OCI-M2 (cell line): ENCODE results near the gene PCMTD2.
"Not testable (repeated sequence)": the region's sequence is repeated elsewhere in the genome, so short reads cannot be mapped to it uniquely, and the experiment has no call there.

Source experiments
- DNase-seq: peaks from one replicate; lab custom pipeline; 2025; ENCODE audit not compliant: unreplicated experiment; lab: John Stamatoyannopoulos, UW

Gene PCMTD2

DNA sequence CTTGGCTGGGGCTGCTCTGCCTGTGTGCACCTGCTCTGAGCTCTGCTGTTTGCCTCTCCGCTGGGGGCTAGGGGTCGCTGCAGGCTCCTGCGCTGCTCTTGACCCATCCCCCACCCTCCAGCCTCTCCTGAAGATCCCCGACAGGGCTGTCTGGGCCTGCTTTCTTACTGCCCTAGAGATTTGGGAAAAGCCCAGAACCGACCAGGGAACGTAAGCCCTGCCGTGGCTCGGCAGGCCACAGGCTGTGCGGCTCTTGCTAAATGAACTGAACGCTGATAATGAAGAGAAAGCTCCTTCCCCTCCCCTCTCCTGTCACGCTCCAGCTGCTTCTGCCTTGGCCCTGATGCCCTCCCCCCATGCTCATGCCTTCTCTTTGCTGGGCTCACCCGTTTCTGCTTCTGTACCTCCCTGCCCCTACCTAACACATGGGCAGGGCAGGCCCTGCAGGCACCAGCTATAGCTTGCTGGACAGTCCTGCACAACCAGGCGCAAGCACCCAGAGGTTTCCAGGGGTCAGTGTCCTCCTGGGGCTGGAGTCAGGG lies 32.0 kb upstream of the PCMTD2 start:
- no peak for DNase-seq

DNA sequence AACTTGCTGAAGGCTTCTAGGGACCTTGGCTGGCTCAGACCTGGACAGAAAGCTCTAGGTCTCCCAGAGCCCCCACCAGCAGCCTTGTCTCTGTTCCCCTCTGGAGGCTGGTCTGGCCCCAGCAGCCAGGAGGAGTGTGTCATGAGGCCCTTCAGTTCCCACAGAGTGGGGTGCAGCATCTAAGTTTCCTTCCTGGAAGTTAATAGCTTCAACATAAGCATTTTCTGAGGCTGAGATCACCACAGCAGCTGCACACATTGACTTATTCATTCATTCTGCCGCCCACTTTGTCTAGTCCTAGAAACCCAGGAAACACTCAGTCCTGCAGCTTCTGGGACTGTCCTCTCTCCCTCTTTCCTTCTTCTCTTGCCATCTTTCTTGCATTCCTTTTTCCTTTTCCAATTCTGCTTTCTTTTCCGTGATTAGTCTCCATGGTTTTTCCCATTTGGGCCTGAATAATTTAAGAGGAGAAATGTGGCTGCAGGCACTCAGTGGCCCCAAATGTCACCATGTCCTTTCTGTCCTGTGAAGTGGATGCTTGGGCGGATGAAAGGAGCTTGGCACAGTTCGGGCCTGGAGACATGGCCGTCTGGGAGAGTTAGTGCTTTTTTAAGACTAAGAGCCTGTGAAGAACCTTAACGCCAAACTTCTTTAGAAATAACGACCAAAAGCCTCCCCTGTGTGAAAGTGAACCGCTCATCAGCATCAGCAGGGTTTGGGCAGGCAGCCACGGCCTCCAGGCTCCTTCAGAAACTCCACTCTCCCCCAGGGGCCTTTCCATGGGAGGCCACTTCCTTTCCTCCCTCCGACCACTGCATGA lies 31.0 kb upstream of the PCMTD2 start:
- no peak for DNase-seq

DNA sequence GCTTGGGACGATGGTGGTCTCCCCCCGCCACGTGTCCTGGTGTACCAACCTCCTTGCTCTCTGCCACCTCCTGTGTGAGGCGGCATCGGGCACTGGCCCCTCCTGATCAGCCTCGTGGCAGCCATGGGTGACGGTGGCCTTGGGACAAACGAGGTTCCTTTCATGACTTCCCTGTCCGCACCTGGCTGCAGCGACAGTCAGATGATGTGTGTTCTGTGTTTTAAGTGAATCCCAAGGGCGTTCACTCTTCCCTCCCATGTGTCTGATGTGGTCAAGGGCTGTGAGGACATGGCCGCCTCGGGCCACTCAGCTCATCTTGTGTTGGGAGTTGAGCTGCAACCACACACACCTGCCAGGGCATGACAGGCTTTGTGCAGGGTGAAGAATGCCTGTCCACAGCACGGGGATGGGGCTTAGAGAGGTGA lies 30.4 kb upstream of the PCMTD2 start:
- no peak for DNase-seq

DNA sequence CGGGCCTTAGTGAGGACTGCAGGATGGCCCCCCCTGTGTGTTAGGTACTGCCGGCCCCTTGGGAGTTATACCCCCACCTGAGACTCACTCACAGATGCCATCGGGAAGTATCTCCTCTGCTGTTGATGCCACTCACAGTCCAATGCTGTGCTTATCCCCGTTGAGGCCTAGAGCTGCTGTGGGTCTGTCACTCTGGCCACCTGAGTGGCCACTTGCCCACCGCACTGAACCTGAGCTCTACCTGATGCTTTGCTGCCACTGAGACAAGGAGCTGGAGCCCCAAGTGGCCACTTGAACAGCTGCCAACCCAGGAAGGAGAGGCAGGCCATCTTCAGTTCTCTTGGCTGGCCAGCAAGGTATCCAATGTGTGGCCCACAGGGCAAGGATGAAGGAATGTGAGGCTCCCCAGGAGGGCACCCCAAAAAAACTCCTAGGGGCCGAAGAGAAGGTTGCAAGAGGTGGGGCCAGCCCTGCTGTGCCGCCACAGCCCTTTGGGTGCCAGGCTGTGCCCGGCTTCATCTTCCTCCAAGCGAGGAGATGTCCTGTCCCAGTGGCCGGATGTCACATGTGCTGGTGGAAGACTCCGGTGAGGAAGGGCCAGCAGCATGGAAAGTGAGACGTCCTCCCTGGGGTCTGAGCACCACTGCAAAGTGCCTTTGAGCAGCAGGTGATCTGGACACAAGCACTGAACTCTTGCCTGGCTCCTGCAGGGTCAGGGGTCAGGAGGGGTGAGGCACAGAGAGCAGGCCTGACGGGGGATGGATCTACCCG lies 29.5 kb upstream of the PCMTD2 start:
- no peak for DNase-seq

DNA sequence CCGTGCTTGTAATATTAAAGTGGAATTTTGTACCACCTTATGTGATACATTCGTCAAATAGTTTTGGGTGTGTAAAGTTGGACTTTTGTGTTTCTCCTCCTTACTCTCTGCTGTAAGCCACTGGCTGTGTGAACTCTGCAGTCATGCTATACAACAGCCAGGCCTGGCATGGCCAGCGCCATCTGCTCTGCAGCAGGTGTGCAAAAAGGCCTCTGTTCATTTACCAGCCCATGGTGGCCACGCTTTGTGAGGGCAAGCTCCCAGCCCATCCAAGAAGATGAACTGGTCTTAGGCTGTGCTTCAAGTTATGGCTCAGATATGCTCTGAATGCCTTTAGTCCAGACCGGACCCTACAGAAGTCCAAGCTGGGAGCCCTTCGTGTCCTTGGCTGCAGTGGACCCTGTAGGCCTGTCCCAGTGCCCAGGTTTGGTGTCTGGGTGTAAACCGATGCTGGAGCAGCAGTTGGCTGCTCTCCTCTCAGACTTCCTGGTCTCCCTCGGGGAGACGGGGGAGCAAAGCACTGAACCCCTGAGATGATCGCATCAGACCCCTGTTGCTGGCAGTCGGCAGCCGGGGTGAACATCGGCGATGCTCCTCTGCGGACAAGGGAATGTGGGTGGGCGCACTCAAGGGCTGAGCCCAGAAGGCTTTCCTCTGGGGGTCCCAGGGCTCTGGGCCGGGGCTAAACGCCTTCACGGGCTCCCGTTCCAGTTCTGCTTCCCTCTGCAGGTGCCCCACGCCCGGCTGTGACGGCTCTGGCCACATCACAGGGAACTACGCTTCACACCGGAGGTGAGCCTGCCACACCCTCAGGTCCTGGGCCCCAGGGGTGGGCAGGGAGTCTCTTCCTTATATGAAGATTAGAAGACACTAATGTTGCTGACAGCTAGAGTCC lies 28.6 kb upstream of the PCMTD2 start:
- no peak for DNase-seq

DNA sequence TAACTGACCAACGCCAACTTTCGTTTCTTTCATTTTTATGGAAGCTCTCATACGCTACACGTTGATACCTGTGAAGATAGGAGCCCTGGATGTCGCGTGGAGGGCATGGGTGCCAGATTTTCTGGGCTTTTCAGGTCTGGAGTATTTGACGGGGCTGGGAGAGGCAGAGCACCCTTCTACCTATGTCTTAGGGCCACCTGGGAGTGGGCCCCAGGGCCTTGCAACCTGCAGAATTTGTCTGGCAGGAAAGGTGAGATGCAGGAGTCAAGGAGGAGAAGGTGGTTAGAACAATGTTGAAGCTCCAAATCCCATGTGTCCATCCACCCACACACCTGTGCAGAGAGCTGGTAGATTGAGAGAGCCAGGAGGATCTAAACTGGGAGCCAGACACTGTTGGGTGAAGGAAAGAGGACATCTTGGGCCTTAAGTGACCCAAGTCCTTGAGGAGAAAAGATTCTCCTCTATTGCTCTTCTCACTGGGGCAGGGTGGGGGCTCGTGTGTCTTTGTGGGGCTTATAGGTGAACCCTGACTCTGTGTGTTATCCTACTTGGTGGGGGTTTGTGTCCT lies 27.4 kb upstream of the PCMTD2 start:
- DNase-seq: no peak

DNA sequence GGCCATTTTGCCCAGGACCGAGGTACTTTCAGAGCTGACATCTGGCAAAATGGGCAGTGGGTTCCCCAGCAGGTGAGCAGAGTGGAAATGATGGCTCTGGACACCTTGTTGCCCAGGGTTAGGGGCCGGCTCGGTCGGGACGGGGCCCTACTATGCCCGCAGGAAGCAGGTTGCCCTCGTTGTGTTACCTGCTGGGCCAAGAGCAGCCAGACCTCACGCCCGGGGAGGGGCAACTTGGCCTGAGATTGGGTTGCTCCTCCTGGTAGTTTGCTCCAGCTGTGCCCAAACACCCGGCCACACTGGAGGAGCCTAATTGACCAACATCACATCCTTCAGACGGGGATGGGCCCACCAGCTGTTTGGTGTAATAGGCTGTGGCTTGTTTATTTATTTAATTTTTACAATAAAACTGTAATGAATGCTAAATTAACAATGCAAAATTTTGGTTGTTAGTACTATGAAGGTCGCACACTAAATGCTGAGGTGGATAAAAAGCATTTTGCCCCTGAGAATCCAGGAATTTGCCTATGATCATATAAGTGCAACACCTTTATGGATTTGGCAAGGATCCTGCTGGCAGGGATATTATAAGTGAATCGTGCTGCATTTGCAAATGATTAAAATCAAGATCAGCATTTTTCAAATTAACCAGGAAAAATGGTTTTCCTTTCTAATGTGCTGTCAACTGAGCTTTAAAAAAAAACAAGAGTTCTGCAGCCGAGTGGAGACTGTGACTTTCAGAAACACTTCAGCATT lies 26.6 kb upstream of the PCMTD2 start:
- no peak for DNase-seq

DNA sequence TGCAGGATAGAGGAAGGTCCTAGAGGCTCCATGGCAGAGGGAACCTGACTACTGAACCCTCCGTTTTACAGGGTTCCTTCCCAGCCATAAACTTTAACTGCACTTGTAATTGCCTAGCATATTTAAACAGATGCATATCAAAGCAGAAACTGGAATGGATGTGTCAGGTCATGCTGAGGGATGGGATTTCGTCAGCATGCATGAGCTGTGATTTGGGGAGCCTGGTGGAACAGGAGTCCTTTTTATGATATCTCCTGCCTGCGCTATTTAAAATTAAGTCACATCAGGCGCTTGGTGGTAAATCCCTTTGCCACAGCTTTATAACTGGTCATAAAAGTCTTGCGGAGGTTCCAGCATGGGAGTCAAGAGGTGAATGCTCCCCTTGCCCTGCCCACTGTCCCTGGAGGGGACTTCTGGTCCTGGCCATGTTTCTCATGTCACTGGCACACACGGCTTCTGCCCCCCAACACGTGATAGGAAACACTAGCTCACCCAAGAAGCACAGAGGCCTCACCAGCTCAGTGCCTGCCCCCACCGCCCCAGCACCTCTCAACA lies 26.0 kb upstream of the PCMTD2 start:
- DNase-seq: no peak

DNA sequence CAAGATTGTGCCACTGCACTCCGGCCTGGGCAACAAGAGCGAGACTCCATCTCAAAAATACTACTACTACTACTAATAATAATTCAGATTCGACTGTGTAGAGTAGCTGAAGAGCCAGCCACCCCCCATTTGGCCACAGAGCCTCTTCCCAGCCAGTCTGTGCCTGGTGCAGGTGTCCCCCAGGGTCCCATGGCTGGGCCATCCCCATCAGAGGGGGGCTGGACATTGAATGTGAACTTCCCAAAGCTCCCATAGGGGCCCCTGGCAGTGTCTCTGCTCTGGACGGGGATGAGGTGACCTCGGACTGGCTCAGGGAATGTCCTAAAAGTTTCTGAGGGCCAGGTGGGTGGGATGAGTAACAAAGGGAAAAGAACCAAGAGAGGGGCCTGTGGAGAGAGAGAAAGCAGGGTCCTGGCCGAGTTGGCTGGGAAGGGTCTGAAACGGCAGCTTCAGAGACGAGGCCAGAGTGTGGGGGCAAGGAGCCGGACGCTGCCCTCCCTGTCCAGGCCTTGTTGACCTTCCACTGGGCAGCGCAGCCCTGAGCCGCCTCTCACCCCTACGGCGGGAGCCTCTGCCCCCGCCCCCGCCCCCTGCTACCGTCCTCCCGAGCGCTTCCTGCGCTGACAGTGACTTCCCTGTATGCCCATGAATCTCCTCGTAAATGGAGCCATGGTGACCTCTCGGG lies 24.9 kb upstream of the PCMTD2 start:
- no peak for DNase-seq

DNA sequence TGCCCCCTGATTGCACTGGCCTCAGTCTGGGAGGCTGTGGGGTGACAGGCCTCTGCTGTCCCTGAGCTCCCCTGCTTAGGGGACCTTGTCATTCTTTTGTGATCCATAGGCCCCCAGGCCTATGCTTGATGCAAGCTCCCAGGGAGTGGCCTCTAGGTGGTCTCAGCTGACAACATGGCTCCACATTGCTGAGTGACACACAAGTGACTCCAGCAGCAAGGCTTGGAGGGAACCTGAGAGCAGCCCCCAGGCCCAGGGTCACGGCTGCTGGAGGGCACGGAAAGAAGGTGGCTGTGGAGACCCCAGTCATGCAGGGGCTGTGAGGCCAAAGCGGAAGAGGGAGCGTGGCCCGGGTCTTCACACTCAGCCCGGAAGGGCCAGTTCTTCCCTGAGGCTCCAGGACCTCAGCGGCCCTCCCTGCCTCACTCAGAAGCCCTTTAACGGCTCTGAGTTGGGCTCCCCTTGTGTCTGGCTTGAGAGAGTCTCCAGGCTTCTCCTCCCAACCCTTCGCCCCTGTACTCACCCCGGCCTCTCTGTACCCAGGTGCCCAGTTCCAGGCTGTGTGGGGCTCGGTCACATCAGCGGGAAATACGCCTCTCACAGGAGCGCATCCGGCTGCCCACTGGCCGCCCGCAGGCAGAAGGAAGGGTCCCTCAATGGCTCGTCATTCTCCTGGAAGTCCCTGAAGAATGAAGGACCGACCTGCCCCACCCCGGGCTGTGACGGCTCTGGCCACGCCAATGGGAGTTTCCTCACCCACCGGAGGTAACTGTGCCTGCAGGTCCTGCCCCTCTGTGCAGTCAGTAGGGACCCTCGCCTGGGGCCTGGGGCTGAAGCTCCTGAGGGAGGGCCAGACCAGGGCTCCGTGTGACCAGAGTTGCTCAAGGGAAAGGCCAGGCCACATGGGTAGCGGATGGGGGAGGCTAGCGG lies 23.7 kb upstream of the PCMTD2 start:
- no peak for DNase-seq

DNA sequence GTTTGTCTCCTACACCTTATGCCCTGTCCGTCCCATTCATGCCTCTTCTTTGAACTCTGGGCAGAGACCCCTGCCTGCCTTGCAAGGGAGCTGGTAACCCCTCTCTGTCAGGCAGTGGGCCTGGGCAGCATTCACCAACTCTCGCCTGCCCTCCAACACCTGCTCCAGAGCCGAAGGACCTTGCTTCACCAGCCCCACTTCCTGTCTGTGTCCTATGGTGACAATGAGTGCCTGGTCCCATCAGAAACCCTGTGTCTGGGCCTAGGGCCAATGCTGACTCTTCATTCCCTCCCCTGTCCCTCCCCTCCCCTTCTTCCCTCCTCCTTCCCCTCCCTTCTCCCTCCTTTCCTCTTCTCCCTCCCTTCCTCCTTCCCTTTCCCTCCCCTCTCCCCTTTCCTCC lies 22.8 kb upstream of the PCMTD2 start:
- DNase-seq: no peak

DNA sequence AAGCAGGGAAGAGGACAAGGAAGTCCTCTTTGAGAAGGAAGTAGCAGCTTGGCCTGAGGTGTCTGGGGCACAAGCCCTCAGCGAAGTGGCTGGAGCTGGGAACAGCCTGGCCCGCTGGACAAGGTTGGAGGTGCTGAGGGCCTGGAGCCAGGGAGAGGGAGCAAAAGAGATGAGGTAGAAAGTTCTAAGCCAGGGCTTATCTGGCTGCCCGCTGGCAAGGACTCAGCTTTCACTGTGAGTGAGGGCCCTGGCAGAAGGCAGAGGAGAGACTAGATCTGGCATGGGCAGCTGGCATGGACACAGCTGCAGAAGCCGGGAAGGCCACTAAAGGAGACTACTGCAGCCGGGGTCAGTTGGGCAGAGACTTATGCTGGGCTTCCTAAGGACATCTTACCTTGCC lies 21.8 kb upstream of the PCMTD2 start:
- no peak for DNase-seq

DNA sequence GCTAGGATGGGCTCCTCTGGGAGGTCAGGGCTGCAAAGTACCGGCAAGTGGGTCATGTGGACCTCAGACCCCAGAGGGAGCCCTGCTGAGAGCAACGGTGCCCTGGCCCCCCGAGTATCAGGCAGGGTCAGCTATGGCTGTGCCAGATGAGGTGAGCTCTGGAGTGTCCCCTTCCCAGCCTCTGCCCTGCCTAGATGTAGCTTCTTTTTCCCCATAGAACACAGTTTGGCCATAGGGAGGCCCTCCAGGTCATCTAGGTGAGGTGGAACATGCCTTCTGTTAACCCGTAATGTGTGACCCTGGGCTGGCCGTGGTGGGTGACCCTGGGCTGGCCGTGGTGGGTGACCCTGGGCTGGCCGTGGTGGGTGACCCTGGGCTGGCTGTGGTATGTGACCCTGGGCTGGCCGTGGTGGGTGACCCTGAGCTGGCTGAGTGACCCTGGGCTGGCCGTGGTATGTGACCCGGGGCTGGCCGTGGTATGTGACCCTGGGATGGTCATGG lies 21.2 kb upstream of the PCMTD2 start:
- DNase-seq: no peak

DNA sequence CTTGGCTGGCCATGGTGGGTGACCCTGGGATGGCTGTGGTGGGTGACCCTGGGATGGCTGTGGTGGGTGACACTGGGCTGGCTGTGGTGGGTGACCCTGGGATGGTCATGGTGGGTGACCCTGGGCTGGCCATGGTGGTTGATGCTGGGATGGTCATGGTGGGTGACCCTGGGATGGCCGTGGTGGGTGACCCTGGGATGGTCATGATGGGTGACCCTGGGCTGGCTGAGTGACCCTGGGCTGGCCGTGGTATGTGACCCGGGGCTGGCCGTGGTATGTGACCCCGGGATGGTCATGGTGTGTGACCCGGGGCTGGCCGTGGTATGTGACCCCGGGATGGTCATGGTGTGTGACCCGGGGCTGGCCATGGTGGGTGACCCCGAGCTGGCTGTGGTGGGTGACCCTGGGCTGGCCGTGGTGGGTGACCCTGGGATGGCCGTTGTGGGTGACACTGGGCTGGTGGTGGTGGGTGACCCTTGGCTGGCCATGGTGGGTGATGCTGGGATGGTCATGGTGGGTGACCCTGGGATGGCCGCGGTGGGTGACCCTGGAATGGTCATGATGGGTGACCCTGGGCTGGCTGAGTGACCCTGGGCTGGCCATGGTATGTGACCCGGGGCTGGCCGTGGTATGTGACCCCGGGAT lies 20.5 kb upstream of the PCMTD2 start:
- not testable (repeated sequence) for DNase-seq

DNA sequence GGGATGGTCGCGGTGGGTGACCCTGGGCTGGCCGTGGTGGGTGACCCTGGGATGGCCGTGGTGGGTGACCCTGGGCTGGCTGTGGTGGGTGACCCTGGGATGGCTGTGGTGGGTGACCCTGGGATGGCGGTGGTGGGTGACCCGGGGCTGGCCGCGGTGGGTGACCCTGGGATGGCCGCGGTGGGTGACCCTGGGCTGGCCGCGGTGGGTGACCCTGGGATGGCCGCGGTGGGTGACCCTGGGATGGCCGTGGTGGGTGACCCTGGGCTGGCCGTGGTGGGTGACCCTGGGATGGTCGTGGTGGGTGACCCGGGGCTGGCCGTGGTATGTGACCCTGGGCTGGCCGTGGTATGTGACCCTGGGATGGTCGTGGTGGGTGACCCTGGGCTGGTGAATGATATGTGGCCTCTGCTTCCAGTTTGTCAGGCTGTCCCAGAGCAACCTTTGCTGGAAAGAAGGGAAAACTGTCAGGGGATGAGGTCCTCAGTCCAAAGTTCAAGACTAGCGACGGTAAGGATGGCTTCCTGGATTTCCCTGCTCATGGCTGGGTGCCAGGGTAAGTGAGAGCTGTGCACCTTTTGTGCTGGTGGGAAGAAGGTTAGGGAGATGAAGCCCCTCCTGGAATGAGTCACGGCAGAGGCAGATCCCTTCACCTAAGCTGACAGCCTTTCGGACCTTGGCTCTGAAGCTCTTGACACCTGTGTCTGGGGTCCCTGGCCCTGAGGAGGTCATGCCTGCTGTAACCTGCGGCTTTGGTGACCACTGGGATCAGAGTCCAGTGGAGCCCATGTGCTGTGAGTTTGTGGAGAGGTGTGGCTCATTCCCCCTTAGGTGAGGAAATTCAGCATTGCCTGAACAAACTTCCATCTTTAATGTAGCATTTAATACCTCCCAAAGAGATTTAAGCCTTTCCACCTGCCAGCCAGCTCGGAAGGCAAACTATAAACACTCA lies 19.1 kb upstream of the PCMTD2 start:
- DNase-seq: no peak

DNA sequence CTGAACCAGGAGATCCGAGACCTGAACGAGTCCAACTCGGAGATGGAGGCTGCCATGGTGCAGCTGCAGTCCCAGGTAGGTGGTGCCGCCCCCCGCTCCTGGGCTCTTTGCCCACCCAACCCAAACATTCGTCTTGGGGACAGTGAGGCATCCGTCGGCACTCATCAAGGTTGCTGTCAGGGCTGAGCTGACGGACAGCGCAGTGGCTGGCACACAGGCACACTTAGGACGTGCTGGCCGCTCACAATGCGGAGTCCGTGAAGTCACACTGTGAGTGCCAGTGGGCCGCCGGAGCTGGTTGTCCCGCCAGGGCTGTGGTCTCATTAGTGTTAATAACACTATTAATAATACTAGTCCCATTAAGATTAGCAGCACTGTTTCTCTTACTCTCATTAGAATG lies 18.2 kb upstream of the PCMTD2 start:
- no peak for DNase-seq
